Panc1 (cell line): Measurements from ENCODE around the gene IGFBP1. TPM values are rescaled to one million over a fixed set of nuclear protein-coding genes. Genes with fewer than 3 reads are reported as not detected.

Source experiments
- ATAC-seq: fragments of 200-7000 bp; cut with Tn5 transposase; 2 replicates; pipeline ENCODE4 v1.9.1; 2020; ENCODE audit warnings: mild to moderate bottlenecking, moderate library complexity
- BruUV-seq: library from RNA; stranded (reverse); fragments of 400-500 nt; replicated peaks from 2 replicates; lab custom pipeline; 2021; lab: Mats Ljungman, UMichigan
- CTCF ChIA-PET: fragments of 300-600 bp; sonication (Branson Sonifier 250); formaldehyde crosslinking; loops from one replicate; lab custom pipeline; 2022; ENCODE audit warnings: antibody characterized with exemption; lab: Charles Lee
- POLR2A ChIA-PET: fragments of 300-600 bp; sonication (Branson Sonifier 250); formaldehyde crosslinking; loops from one replicate; lab custom pipeline; 2022; ENCODE audit warnings: antibody characterized with exemption; lab: Charles Lee
- DNase-seq: peaks from one replicate; pipeline ENCODE4 v3.0.0-alpha.2; 2010; ENCODE audit warnings: low read depth, low spot score
- H3K27ac ChIP-seq: 2 replicates; pipeline ENCODE4 v1.5.1; 2011; ENCODE audit warnings: mild to moderate bottlenecking, low read length, inconsistent platforms
- H3K27me3 ChIP-seq: fragments of 200-500 bp; sonication (Bioruptor generic); 2 replicates; pipeline ENCODE4 v1.6.0; 2014; ENCODE audit warnings: low read length, inconsistent platforms; ENCODE audit not compliant: control insufficient read depth, insufficient read depth
- H3K36me3 ChIP-seq: fragments of 200-500 bp; sonication (Bioruptor generic); 2 replicates; pipeline ENCODE4 v1.5.1; 2014; ENCODE audit warnings: inconsistent platforms, mild to moderate bottlenecking, low read length, moderate library complexity; ENCODE audit not compliant: control insufficient read depth, insufficient read depth
- H3K4me1 ChIP-seq: 2 replicates; pipeline ENCODE4 v1.5.1; 2011; ENCODE audit warnings: inconsistent platforms, mild to moderate bottlenecking, low read length, moderate library complexity; ENCODE audit not compliant: control insufficient read depth, insufficient read depth
- H3K4me3 ChIP-seq, 2 experiments: 2 replicates each; pipeline ENCODE4 v1.5.1; 2011 to 2012; ENCODE audit warnings: low read depth in 2 of 2, low read length in 2 of 2, mild to moderate bottlenecking in 2 of 2, inconsistent platforms in 1 of 2, moderate library complexity in 1 of 2
- H3K9me3 ChIP-seq: fragments of 200-500 bp; sonication (Bioruptor generic); 2 replicates; pipeline ENCODE4 v1.5.1; 2014; ENCODE audit warnings: low read depth, mild to moderate bottlenecking, inconsistent platforms, low read length, moderate library complexity; ENCODE audit not compliant: control insufficient read depth, insufficient read depth
- CTCF ChIP-seq: fragments of 450-650 bp; IDR thresholded peaks from 2 replicates; pipeline ENCODE4 v1.5.1; 2017; ENCODE audit warnings: mild to moderate bottlenecking
- POLR2AphosphoS5 ChIP-seq: IDR thresholded peaks from 2 replicates; pipeline ENCODE4 v1.6.1; 2012; ENCODE audit warnings: mild to moderate bottlenecking, low read depth, low read length, moderate library complexity
- REST ChIP-seq, 2 experiments: IDR thresholded peaks; 2 replicates each; pipeline ENCODE4 v1.6.1; 2011 to 2012; ENCODE audit warnings: low read depth in 2 of 2, control low read depth in 1 of 2, low read length in 1 of 2, mild to moderate bottlenecking in 1 of 2, moderate library complexity in 1 of 2; ENCODE audit not compliant: insufficient read depth in 1 of 2
- SIN3A ChIP-seq: IDR thresholded peaks from 2 replicates; pipeline ENCODE4 v1.6.1; 2012; ENCODE audit warnings: low read depth, mild to moderate bottlenecking, low read length, moderate library complexity, borderline replicate concordance; ENCODE audit not compliant: insufficient read depth
- TCF7L2 ChIP-seq: IDR thresholded peaks from 2 replicates; pipeline ENCODE4 v1.6.1; 2011; ENCODE audit warnings: mild to moderate bottlenecking, low read depth, low read length, inconsistent platforms
- in situ Hi-C: cut with HindIII; loops from 2 replicates; pipeline ENCODE4 v1.10.0; 2016; ENCODE audit warnings: low sequenced_read_pairs, low pct_unique_long_range_greater_than_20kb
- intact Hi-C: fragments of 100-400 bp; cut with micrococcal nuclease; formaldehyde crosslinking; loops from one replicate; pipeline ENCODE4 v1.10.0; 2022; ENCODE audit not compliant: unreplicated experiment
- total RNA-seq: library from RNA; stranded (reverse); gene quantifications from one replicate; pipeline ENCODE4 v1.2.1, GENCODE V29; 2021; ENCODE audit not compliant: unreplicated experiment

IGFBP1 gene
- total RNA-seq, 1 experiment from 2014 or later = 0.33 TPM

GRCh38 chr7:45922810-45923209 is 34.5 kb downstream of the IGFBP1 start:
- no peak for DNase-seq
- peaks cover 12% of the 10 kb centered on the region for H3K27me3 ChIP-seq
- in situ Hi-C loops (no loop called here), intact Hi-C loops (loop anchor here (1.0 to 10.0 kb wide), 4 partner anchors 209 to 1159 kb away; no protein-coding TSS in a partner anchor)
- peak overlapping the region; percentile 30 to 46 for H3K4me3 ChIP-seq
- no peaks in the 10 kb centered on the region for H3K36me3 ChIP-seq
- BruUV-seq = no TSS peak
- no peaks in the 10 kb centered on the region for H3K9me3 ChIP-seq
- peak; percentile 69 for ATAC-seq
- ChIA-PET CTCF (interaction anchor here (0.6 to 1.3 kb wide), 8 partner anchors 34 to 1258 kb away, joined by 3 to 6 read pairs (median 4); no protein-coding TSS in a partner anchor), POLR2A (interaction anchor here (0.7 kb wide), 1 partner anchor 246 kb away, joined by 6 read pairs; no protein-coding TSS in a partner anchor)
- no peak for TF ChIP-seq REST (IDR thresholded peaks at IDR 0.05; ENCODE audit: insufficient read depth in 1 of 2, low read depth in 2 of 2, low read length in 1 of 2)
- TF ChIP-seq POLR2AphosphoS5 = no peak
- TF ChIP-seq TCF7L2 = no peak
- no peak for TF ChIP-seq SIN3A
- no peak for TF ChIP-seq CTCF
- H3K27ac ChIP-seq = peak overlapping the region; percentile 45; the same call in 1 of the 2 replicates
- peaks cover 14% of the 10 kb centered on the region; the same call in 1 of the 2 replicates for H3K4me1 ChIP-seq

GRCh38 chr7:45923290-45923689 is 35.0 kb downstream of the IGFBP1 start:
- peaks cover 9% of the 10 kb centered on the region for H3K27me3 ChIP-seq
- ATAC-seq (peak; percentile 81), DNase-seq (no peak)
- peak; percentile 73 for TF ChIP-seq TCF7L2
- TF ChIP-seq REST (IDR thresholded peaks at IDR 0.05; ENCODE audit: insufficient read depth in 1 of 2, low read depth in 2 of 2, low read length in 1 of 2) = no peak
- peak; percentile 99 for TF ChIP-seq CTCF
- H3K4me3 ChIP-seq = peak overlapping the region; percentile 30 to 46
- no peaks in the 10 kb centered on the region for H3K36me3 ChIP-seq
- ChIA-PET POLR2A (no interaction called here), CTCF (interaction anchor here (0.6 to 1.3 kb wide), 9 partner anchors 34 to 1257 kb away, joined by 3 to 6 read pairs (median 4); no protein-coding TSS in a partner anchor)
- H3K27ac ChIP-seq = no peak overlapping the region
- H3K4me1 ChIP-seq = peaks cover 14% of the 10 kb centered on the region; the same call in 1 of the 2 replicates
- intact Hi-C loops (loop anchor here (5.0 to 10.0 kb wide), 3 partner anchors 209 to 1159 kb away; no protein-coding TSS in a partner anchor), in situ Hi-C loops (no loop called here)
- no TSS peak for BruUV-seq
- H3K9me3 ChIP-seq = no peaks in the 10 kb centered on the region
